Liver (tissue), 9 donors: ENCODE results near the gene DPP6. TPM values are rescaled to one million over a fixed set of nuclear protein-coding genes. Genes with fewer than 3 reads are reported as not detected.

Experiments used
- DNase-seq: peaks from one replicate; pipeline ENCODE4 v3.0.0-alpha.2; 2017; ENCODE audit warnings: low spot score
- H3K27ac ChIP-seq, 2 donors: one replicate each; pipeline ENCODE4 v1.7.0; 2013; ENCODE audit warnings: inconsistent platforms in 2 of 2, low read length in 2 of 2, control low read depth in 1 of 2, low read depth in 1 of 2, mild to moderate bottlenecking in 1 of 2
- H3K27me3 ChIP-seq, 4 donors: one replicate each; pipeline versions ENCODE4 v1.6.1 to v1.7.0; 2013; ENCODE audit warnings: low read length in 3 of 4, inconsistent platforms in 1 of 4, mild to moderate bottlenecking in 1 of 4, moderate library complexity in 1 of 4; ENCODE audit not compliant: control insufficient read depth in 4 of 4, insufficient read depth in 4 of 4
- H3K36me3 ChIP-seq, 4 donors: one replicate each; pipeline versions ENCODE4 v1.6.1 to v1.7.0; 2013; ENCODE audit warnings: low read length in 3 of 4, mild to moderate bottlenecking in 3 of 4, low read depth in 1 of 4, moderate library complexity in 1 of 4; ENCODE audit not compliant: control insufficient read depth in 4 of 4, insufficient read depth in 3 of 4
- H3K4me1 ChIP-seq, 4 donors: one replicate each; pipeline versions ENCODE4 v1.6.1 to v1.7.0; 2013; ENCODE audit warnings: low read length in 3 of 4, mild to moderate bottlenecking in 3 of 4, moderate library complexity in 1 of 4; ENCODE audit not compliant: control insufficient read depth in 4 of 4, insufficient read depth in 4 of 4
- H3K4me3 ChIP-seq, 3 donors: one replicate each; pipeline versions ENCODE4 v1.6.1 to v1.7.0; 2013; ENCODE audit warnings: low read length in 3 of 3, control low read depth in 1 of 3, low read depth in 1 of 3, mild to moderate bottlenecking in 1 of 3
- H3K9ac ChIP-seq, 2 donors: one replicate each; pipeline ENCODE4 v1.7.0; 2013; ENCODE audit warnings: low read length in 2 of 2, mild to moderate bottlenecking in 2 of 2, moderate library complexity in 2 of 2, control low read depth in 1 of 2, low read depth in 1 of 2
- H3K9me3 ChIP-seq, 4 donors: one replicate each; pipeline versions ENCODE4 v1.6.1 to v1.7.0; 2013; ENCODE audit warnings: low read length in 3 of 4; ENCODE audit not compliant: control insufficient read depth in 4 of 4
- EGR1 ChIP-seq, 2 donors: IDR thresholded peaks; 2 replicates each; pipeline ENCODE4 v1.6.1; 2016 to 2018; ENCODE audit warnings: antibody characterized with exemption in 2 of 2, low read depth in 2 of 2
- FOXA1 ChIP-seq: IDR thresholded peaks from 2 replicates; pipeline ENCODE4 v1.6.1; 2016; ENCODE audit warnings: antibody characterized with exemption
- HNF4A ChIP-seq, 2 donors: conservative IDR thresholded peaks; 2 replicates each; pipeline ENCODE4 v1.6.1; 2016; ENCODE audit warnings: antibody characterized with exemption in 2 of 2, mild to moderate bottlenecking in 2 of 2
- HNF4G ChIP-seq: IDR thresholded peaks from 2 replicates; pipeline ENCODE4 v1.6.1; 2016; ENCODE audit warnings: antibody characterized with exemption
- JUND ChIP-seq, 2 donors: IDR thresholded peaks; 2 replicates each; pipeline ENCODE4 v1.6.1; 2016; ENCODE audit warnings: antibody characterized with exemption in 2 of 2
- MAX ChIP-seq: IDR thresholded peaks from 2 replicates; pipeline ENCODE4 v1.6.1; 2016; ENCODE audit warnings: antibody characterized with exemption
- NR2F2 ChIP-seq: IDR thresholded peaks from 2 replicates; pipeline ENCODE4 v1.6.1; 2016; ENCODE audit warnings: antibody characterized with exemption
- RAD21 ChIP-seq, 2 donors: IDR thresholded peaks; 2 replicates each; pipeline ENCODE4 v1.6.1; 2016; ENCODE audit warnings: antibody characterized with exemption in 2 of 2, mild to moderate bottlenecking in 2 of 2
- RXRA ChIP-seq, 2 donors: IDR thresholded peaks; 2 replicates each; pipeline ENCODE4 v1.6.1; 2017 to 2018; ENCODE audit warnings: antibody characterized with exemption in 2 of 2, mild to moderate bottlenecking in 1 of 2
- SP1 ChIP-seq: IDR thresholded peaks from 2 replicates; pipeline ENCODE4 v1.6.1; 2018; ENCODE audit warnings: antibody characterized with exemption, mild to moderate bottlenecking
- TAF1 ChIP-seq: conservative IDR thresholded peaks from 2 replicates; pipeline ENCODE4 v1.6.1; 2016; ENCODE audit warnings: antibody characterized with exemption, mild to moderate bottlenecking
- YY1 ChIP-seq: IDR thresholded peaks from 2 replicates; pipeline ENCODE4 v1.6.1; 2016; ENCODE audit warnings: antibody characterized with exemption, mild to moderate bottlenecking
- WGBS: extraction: QIAGEN DNeasy Blood & Tissue Kit; methylation state at CpG from one replicate; pipeline ENCODE4 v1.1.7; 2013; 5-methylcytosine and 5-hydroxymethylcytosine counted together
- polyA plus RNA-seq, 2 donors: library from polyadenylated mRNA; stranded (reverse) in 1 of 2; unstranded in 1 of 2; fragments of 200-250 nt in 1 of 2; fragments of >200 nt in 1 of 2; fragmentation: Nextera tagmentation in 1 of 2; extraction: Ambion mirVana in 1 of 2; gene quantifications; one replicate each; pipeline versions ENCODE4 v1.2.1 to v1.2.3, GENCODE V29; 2013 to 2015
- total RNA-seq, 2 donors: library from RNA; depleted of rRNA; stranded (reverse); fragments of >200 nt; gene quantifications; one replicate each; pipeline ENCODE4 v1.2.3, GENCODE V29; 2014
- TF ChIP-seq, protein P1 (sequence below): IDR thresholded peaks from 2 replicates; pipeline ENCODE4 v1.6.1; 2016; ENCODE audit warnings: antibody characterized with exemption, mild to moderate bottlenecking
- TF ChIP-seq, protein P2 (sequence below): IDR thresholded peaks from 2 replicates; pipeline ENCODE4 v1.6.1; 2016; ENCODE audit warnings: antibody characterized with exemption
- TF ChIP-seq, protein P3 (sequence below): IDR thresholded peaks from 2 replicates; pipeline ENCODE4 v1.6.1; 2016; ENCODE audit warnings: antibody characterized with exemption
- TF ChIP-seq, protein P4 (sequence below): fragments of 150-350 bp; IDR thresholded peaks from 2 replicates; pipeline ENCODE4 v1.5.1; 2017; ENCODE audit warnings: improper control_type of control experiment, low read depth, low read length; ENCODE audit not compliant: missing input control
- donor health status: healthy.
- donor health status: healthy.
- donor health status: healthy.
- donor health status: healthy.
- donor health status: healthy.

DPP6 gene
- total and polyA plus RNA-seq, 4 donors = 0.01 TPM; not detected in 3

DNA sequence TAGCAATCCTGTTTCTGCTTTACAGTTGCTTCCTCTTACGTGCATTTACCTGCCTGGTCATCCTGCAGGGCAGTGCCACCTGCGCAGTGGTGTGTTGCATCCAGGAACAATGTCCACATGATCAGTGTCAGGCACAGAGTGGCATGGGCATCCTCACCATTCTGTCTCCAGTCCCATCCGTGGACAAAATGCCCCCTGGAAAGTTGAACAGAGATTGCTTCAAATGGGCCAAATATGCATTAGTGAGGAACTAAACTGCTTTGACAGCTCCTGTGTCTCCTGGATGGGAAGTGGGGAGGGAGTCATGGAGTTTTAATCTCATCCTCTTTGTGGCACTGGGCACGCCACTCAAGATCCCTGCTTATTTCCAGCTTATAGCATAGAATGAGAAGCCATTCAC is 151.8 kb downstream of the DPP6 start:
- no peak overlapping the region for H3K9ac ChIP-seq
- TF ChIP-seq, protein P1, sequence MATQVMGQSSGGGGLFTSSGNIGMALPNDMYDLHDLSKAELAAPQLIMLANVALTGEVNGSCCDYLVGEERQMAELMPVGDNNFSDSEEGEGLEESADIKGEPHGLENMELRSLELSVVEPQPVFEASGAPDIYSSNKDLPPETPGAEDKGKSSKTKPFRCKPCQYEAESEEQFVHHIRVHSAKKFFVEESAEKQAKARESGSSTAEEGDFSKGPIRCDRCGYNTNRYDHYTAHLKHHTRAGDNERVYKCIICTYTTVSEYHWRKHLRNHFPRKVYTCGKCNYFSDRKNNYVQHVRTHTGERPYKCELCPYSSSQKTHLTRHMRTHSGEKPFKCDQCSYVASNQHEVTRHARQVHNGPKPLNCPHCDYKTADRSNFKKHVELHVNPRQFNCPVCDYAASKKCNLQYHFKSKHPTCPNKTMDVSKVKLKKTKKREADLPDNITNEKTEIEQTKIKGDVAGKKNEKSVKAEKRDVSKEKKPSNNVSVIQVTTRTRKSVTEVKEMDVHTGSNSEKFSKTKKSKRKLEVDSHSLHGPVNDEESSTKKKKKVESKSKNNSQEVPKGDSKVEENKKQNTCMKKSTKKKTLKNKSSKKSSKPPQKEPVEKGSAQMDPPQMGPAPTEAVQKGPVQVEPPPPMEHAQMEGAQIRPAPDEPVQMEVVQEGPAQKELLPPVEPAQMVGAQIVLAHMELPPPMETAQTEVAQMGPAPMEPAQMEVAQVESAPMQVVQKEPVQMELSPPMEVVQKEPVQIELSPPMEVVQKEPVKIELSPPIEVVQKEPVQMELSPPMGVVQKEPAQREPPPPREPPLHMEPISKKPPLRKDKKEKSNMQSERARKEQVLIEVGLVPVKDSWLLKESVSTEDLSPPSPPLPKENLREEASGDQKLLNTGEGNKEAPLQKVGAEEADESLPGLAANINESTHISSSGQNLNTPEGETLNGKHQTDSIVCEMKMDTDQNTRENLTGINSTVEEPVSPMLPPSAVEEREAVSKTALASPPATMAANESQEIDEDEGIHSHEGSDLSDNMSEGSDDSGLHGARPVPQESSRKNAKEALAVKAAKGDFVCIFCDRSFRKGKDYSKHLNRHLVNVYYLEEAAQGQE = no peak
- TF ChIP-seq, protein P2, sequence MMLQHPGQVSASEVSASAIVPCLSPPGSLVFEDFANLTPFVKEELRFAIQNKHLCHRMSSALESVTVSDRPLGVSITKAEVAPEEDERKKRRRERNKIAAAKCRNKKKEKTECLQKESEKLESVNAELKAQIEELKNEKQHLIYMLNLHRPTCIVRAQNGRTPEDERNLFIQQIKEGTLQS = no peak
- TF ChIP-seq HNF4A (conservative IDR thresholded peaks at IDR 0.05) (no peak), RAD21 (IDR thresholded peaks at IDR 0.05) (no peak), EGR1 (IDR thresholded peaks at IDR 0.05; ENCODE audit: low read depth in 2 of 2) (no peak), NR2F2 (no peak), YY1 (no peak), MAX (no peak), TAF1 (no peak), HNF4G (no peak), JUND (IDR thresholded peaks at IDR 0.05) (no peak), FOXA1 (no peak)
- TF ChIP-seq, protein P3, sequence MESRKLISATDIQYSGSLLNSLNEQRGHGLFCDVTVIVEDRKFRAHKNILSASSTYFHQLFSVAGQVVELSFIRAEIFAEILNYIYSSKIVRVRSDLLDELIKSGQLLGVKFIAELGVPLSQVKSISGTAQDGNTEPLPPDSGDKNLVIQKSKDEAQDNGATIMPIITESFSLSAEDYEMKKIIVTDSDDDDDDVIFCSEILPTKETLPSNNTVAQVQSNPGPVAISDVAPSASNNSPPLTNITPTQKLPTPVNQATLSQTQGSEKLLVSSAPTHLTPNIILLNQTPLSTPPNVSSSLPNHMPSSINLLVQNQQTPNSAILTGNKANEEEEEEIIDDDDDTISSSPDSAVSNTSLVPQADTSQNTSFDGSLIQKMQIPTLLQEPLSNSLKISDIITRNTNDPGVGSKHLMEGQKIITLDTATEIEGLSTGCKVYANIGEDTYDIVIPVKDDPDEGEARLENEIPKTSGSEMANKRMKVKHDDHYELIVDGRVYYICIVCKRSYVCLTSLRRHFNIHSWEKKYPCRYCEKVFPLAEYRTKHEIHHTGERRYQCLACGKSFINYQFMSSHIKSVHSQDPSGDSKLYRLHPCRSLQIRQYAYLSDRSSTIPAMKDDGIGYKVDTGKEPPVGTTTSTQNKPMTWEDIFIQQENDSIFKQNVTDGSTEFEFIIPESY = no peak
- TF ChIP-seq, protein P4, sequence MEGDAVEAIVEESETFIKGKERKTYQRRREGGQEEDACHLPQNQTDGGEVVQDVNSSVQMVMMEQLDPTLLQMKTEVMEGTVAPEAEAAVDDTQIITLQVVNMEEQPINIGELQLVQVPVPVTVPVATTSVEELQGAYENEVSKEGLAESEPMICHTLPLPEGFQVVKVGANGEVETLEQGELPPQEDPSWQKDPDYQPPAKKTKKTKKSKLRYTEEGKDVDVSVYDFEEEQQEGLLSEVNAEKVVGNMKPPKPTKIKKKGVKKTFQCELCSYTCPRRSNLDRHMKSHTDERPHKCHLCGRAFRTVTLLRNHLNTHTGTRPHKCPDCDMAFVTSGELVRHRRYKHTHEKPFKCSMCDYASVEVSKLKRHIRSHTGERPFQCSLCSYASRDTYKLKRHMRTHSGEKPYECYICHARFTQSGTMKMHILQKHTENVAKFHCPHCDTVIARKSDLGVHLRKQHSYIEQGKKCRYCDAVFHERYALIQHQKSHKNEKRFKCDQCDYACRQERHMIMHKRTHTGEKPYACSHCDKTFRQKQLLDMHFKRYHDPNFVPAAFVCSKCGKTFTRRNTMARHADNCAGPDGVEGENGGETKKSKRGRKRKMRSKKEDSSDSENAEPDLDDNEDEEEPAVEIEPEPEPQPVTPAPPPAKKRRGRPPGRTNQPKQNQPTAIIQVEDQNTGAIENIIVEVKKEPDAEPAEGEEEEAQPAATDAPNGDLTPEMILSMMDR = no peak
- H3K36me3 ChIP-seq = no peaks in the 10 kb centered on the region
- no peak overlapping the region for H3K27ac ChIP-seq
- DNase-seq = no peak
- no peaks in the 10 kb centered on the region for H3K27me3 ChIP-seq
- H3K9me3 ChIP-seq = no peaks in the 10 kb centered on the region
- no peaks in the 10 kb centered on the region for H3K4me1 ChIP-seq
- H3K4me3 ChIP-seq = no peak overlapping the region
- 77% methylated on average over 4 of the region's 4 CpGs for WGBS

DNA sequence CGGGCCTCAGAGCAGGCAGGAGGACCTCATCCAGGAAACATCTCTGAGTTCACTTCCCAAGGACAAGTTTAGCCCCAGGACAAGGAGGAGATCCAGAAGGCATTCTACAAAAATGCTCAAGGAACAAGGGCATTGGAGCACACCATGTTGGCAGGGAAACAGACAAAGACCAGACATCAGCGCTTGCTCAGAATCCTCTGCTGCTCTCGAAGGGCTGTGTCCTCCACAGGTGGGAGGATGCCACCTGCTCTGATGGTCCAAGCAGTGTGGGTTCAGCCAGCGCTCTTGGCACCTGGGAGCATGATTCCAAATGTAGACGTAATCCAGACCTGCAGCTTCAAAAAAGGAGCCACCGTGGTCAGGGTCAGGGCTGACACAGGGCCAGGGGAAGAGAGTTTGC is 160.7 kb downstream of the DPP6 start:
- no peaks in the 10 kb centered on the region for H3K9me3 ChIP-seq
- WGBS = 75% methylated on average over 6 of the region's 6 CpGs
- TF ChIP-seq SP1 (no peak), TAF1 (no peak), FOXA1 (no peak), RXRA (IDR thresholded peaks at IDR 0.05) (no peak), HNF4G (no peak), JUND (IDR thresholded peaks at IDR 0.05) (no peak), EGR1 (IDR thresholded peaks at IDR 0.05; ENCODE audit: low read depth in 2 of 2) (no peak), NR2F2 (no peak), RAD21 (IDR thresholded peaks at IDR 0.05) (no peak)
- TF ChIP-seq, protein P4 = no peak
- TF ChIP-seq, protein P3 = no peak
- TF ChIP-seq, protein P2 = no peak

More for the DNA sequence above, 160.7 kb downstream of the DPP6 start:
- no peak overlapping the region for H3K9ac ChIP-seq
- no peaks in the 10 kb centered on the region for H3K36me3 ChIP-seq
- no peak overlapping the region for H3K27ac ChIP-seq
- H3K27me3 ChIP-seq = peaks cover 0 to 3% (median 0%) of the 10 kb centered on the region in 4 donors
- no peak overlapping the region for H3K4me3 ChIP-seq
- DNase-seq = no peak
- no peaks in the 10 kb centered on the region for H3K4me1 ChIP-seq
